Skeletal muscle cell (primary cell): Measurements from ENCODE around the gene KPNA4.
A peak's percentile ranks its signal among the peaks of the same experiment; 100 is the strongest.
"Not testable (repeated sequence)": the region's sequence is repeated elsewhere in the genome, so short reads cannot be mapped to it uniquely, and the experiment has no call there.

ENCODE experiments used
- DNase-seq: peaks from one replicate; pipeline ENCODE4 v3.0.0-alpha.2; 2010; ENCODE audit warnings: low read depth
- H3K4me3 ChIP-seq: 2 replicates; pipeline ENCODE4 v1.5.1; 2011; ENCODE audit warnings: low read depth, mild to moderate bottlenecking, control low read depth, low read length, moderate library complexity

The KPNA4 gene

GRCh38 chr3:160532371-160532770 is 33.0 kb downstream of the KPNA4 start:
- no peak overlapping the region for H3K4me3 ChIP-seq
- DNase-seq, result no peak

- no peak overlapping the region for H3K4me3 ChIP-seq
- DNase-seq, result no peak
Observed at GRCh38 chr3:160531311-160531710, 34.1 kb downstream of the KPNA4 start.

DNA sequence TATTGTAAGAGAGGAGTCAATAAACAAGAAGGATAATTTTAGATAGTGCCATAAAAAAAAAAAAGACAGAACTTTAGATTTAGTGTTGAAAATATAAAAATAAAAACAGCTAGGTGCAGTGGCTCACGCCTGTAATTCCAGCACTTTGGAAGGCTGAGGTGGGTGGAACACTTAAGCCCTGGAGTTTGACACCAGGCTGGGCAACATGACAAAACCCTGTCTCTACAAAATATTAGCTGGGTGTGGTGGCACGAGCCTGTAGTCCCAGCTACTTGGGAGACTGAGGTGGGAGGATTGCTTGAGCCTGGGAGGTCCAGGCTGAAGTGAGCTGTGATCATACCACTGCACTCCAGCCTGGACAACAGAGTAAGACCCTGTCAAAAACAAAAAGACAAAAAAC is 49.0 kb downstream of the KPNA4 start:
- H3K4me3 ChIP-seq, DNase-seq: not testable (repeated sequence)

GRCh38 chr3:160501325-160501724 is 64.0 kb downstream of the KPNA4 start:
- no peak for DNase-seq
- no peak overlapping the region for H3K4me3 ChIP-seq

DNA sequence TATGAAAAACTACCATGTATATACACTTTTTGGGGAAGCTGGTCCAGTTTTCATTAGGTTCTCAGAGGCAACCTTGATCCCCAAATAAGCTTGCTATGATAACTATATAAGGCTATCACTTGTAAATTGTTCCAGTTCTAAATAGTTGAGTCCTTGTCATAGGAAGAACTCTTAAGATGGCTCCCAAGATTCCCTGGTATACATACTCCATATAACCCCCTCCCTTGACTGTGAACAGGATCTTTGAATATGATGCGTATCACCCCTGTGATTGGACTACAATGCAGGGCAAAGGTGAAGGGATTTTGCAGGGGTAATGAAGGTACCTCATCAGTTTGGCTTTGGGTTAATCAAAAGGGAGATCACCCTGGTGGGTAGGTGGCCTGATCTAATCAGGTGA is 67.2 kb downstream of the KPNA4 start:
- DNase-seq, result no peak
- no peak overlapping the region for H3K4me3 ChIP-seq

- no peak for DNase-seq
- no peak overlapping the region for H3K4me3 ChIP-seq
Observed at GRCh38 chr3:160490166-160490565, 75.2 kb downstream of the KPNA4 start.

GRCh38 chr3:160486459-160486869 is 78.9 kb downstream of the KPNA4 start:
- H3K4me3 ChIP-seq, result no peak overlapping the region
- no peak for DNase-seq

GRCh38 chr3:160482796-160483195 is 82.6 kb downstream of the KPNA4 start:
- H3K4me3 ChIP-seq, result no peak overlapping the region
- DNase-seq, result no peak

- H3K4me3 ChIP-seq, result no peak overlapping the region
- DNase-seq, result no peak
Observed at GRCh38 chr3:160481856-160482255, 83.5 kb downstream of the KPNA4 start.

DNA sequence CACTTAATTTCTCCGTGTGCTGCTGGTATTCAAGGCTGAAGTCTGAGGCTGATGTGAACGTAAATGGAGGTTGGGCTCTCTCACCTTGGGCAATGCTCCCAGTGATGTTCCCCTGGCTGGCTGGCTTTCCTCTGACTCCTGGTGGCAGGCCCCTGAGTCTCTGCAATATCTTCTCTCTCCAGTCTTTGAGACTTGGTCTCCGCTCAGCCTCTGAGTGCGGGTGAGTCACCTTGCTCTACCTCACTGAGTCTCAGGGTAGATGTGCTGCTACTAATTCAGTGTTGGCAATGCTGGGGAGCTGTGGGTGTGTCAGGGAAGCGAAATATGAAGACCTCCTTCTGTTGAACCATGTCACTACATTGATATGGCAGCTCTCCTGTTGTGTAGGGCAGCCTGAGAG is 84.4 kb downstream of the KPNA4 start:
- no peak for DNase-seq
- H3K4me3 ChIP-seq, result no peak overlapping the region

GRCh38 chr3:160479376-160479775 is 86.0 kb downstream of the KPNA4 start:
- DNase-seq, result no peak
- H3K4me3 ChIP-seq, result no peak overlapping the region

- peak; percentile 36 for DNase-seq
- no peak overlapping the region for H3K4me3 ChIP-seq
Observed at GRCh38 chr3:160478338-160478737, 87.0 kb downstream of the KPNA4 start.

DNA sequence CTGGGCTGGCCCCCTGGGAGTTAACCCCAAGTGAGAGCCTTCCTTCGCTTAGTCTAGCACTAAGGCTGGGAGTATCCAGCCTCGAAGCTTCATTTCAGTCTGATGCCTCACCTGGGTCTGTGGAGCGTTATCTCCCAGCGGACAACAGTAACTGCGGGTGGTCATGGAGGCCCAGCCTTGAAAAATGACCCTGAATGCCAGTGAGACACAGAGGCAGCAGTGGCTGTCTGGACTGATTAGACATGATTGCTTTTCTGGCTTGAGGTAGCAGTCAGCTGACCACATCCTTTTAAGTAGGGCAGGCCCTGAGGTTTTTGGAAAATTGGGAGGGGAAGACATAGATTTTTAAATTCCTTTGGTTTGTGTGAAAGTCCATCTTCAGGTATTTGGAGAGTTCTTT is 87.6 kb downstream of the KPNA4 start:
- H3K4me3 ChIP-seq, result no peak overlapping the region
- no peak for DNase-seq

GRCh38 chr3:160475884-160476283 is 89.5 kb downstream of the KPNA4 start:
- no peak overlapping the region for H3K4me3 ChIP-seq
- DNase-seq, result no peak

DNA sequence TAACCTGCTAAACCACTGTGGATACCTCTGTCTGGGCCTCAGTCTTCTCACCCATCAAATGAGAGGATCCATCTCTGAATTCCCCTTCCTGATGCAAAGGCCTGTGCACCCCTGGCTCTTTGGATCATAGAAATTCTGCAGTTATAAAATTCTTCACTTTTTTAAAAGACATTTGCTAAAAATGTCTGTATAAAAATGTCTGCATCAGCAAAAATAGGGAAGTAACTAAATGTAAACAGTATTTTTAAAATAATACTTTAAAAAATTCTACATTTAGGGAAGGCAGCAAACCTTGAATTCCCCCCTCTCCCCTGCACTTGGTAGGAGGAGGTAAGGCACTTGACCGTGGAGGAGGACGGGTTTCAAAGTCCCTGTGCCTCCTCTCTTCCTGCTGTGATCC is 90.2 kb downstream of the KPNA4 start:
- no peak overlapping the region for H3K4me3 ChIP-seq
- no peak for DNase-seq

GRCh38 chr3:160474416-160474838 is 90.9 kb downstream of the KPNA4 start:
- peak; percentile 64 for DNase-seq

DNA sequence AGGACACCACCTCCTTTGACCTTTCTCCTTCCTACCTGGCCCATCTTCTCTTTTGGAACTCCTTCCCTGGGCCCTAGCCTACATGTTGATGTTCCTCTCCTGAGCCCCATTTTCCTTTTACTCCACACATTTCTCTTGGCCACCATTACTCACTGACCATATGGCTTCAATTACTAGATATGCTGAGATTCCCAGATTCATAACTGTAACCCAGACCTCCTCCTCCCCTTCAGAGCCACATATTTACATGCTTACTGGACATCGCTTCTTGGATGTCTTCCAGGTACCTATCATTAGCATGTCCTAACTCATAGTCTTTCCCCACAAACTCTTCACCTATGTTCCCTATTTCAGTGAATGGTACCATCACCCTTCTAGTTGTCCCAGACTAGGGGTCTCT is 91.4 kb downstream of the KPNA4 start:
- no peak overlapping the region for H3K4me3 ChIP-seq
- peak; percentile 96 for DNase-seq

More at GRCh38 chr3:160474416-160474838, 90.9 kb downstream of the KPNA4 start:
- H3K4me3 ChIP-seq, result no peak overlapping the region

- DNase-seq, result peak; percentile 84
- no peak overlapping the region for H3K4me3 ChIP-seq
Observed at GRCh38 chr3:160473221-160473620, 92.2 kb downstream of the KPNA4 start.

DNA sequence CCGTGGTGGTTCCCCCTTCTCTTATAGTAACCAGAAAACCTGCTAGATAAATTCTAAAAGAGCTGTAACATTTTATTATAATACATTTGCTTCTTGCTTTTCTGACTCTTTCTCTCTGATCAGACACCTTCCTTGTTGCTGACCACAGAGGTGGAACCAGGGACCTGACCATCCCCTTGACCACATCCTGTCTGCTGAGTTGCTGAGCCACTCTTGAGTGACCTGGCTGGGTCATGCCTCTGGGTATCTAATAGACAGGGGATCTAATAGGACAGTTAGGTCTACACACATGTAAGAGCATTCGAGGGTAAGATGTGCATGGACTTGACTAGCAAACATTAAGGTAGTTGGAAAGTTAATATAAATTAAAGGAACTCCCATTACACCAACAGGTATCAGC is 93.0 kb downstream of the KPNA4 start:
- no peak for DNase-seq
- H3K4me3 ChIP-seq, result no peak overlapping the region

DNA sequence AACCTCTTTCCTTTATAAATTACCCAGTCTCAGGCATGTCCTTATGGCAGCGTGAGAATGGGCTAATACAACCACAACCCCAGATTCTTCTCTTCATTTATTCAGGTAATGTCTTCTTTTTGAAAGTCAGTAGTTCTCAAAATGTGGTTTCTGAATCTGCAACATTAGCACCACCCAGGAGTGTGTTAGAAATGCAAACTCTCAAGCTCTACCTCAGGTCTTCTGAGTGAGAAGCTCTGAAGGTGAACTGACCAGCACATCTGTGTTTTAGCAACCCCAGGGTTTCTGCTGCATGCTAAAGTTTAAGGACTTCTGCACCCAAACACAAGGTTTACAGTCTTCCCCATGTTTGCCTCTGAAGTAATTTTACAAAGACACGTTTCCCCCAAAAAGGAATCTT is 93.5 kb downstream of the KPNA4 start:
- DNase-seq, result no peak
- no peak overlapping the region for H3K4me3 ChIP-seq

- H3K4me3 ChIP-seq, result no peak overlapping the region
- DNase-seq, result no peak
Observed at GRCh38 chr3:160470181-160470580, 95.2 kb downstream of the KPNA4 start.

- no peak overlapping the region for H3K4me3 ChIP-seq
- DNase-seq, result no peak
Observed at GRCh38 chr3:160464971-160465370, 100.4 kb downstream of the KPNA4 start.
